Uterus (tissue), 4 donors: ENCODE data around the gene TUBB1. TPM values are rescaled to one million over a fixed set of nuclear protein-coding genes. Genes with fewer than 3 reads are reported as not detected.
A peak's percentile ranks its signal among the peaks of the same experiment; 100 is the strongest.

Source experiments
- DNase-seq, 2 donors: peaks; one replicate each; pipeline ENCODE4 v3.0.0-alpha.2; 2019 to 2020
- H3K27ac ChIP-seq, 2 donors: fragments of 200-600 bp; sonication (generic); 1 replicate in 1 of 2; 2 replicates in 1 of 2; pipeline ENCODE4 v1.5.1; 2016 to 2018
- H3K27me3 ChIP-seq, 2 donors: fragments of 200-600 bp; sonication (generic); one replicate each; pipeline ENCODE4 v1.5.1; 2018 to 2019; ENCODE audit warnings: control low read depth in 1 of 2
- H3K36me3 ChIP-seq, 2 donors: fragments of 200-600 bp; sonication (generic); one replicate each; pipeline ENCODE4 v1.5.1; 2019; ENCODE audit warnings: control low read depth in 1 of 2
- H3K4me1 ChIP-seq, 2 donors: fragments of 200-600 bp; sonication (generic); one replicate each; pipeline ENCODE4 v1.5.1; 2018 to 2019; ENCODE audit warnings: control low read depth in 1 of 2
- H3K4me3 ChIP-seq, 2 donors: fragments of 200-600 bp; sonication (generic); 1 replicate in 1 of 2; 2 replicates in 1 of 2; pipeline ENCODE4 v1.5.1; 2018 to 2019; ENCODE audit warnings: mild to moderate bottlenecking in 1 of 2
- H3K9me3 ChIP-seq, 2 donors: fragments of 200-600 bp; sonication (generic); one replicate each; pipeline ENCODE4 v1.5.1; 2019; ENCODE audit warnings: control low read depth in 1 of 2
- CTCF ChIP-seq, 4 experiments: fragments of 200-600 bp in 2 of 4; fragments of 450-650 bp in 2 of 4; sonication (generic) in 2 of 4; IDR thresholded peaks; one replicate each; pipeline ENCODE4 v1.5.1; 2016 to 2019; ENCODE audit warnings: antibody characterized with exemption in 4 of 4, mild to moderate bottlenecking in 2 of 4, moderate library complexity in 1 of 4
- POLR2A ChIP-seq, 2 donors: fragments of 450-650 bp; IDR thresholded peaks; one replicate each; pipeline ENCODE4 v1.6.1; 2016; ENCODE audit warnings: antibody characterized with exemption in 2 of 2, mild to moderate bottlenecking in 1 of 2, moderate library complexity in 1 of 2
- intact Hi-C: fragments of 100-400 bp; cut with DNase I; formaldehyde crosslinking; loops from one replicate; pipeline ENCODE4 v1.15.1; 2023; ENCODE audit warnings: low total_unique reads
- total RNA-seq, 4 donors: library from RNA; depleted of rRNA in 3 of 4; stranded (reverse); fragments of >200 nt in 3 of 4; gene quantifications; one replicate each; pipeline versions ENCODE4 v1.1.0 to v1.2.4, GENCODE V29; 2014 to 2023
- donor health status: DM: yes; HTN: yes; CAD: no.

Gene TUBB1
- total RNA-seq, 4 donors from 2014 or later, result 0.26 to 0.48 TPM; not detected in 2

DNA sequence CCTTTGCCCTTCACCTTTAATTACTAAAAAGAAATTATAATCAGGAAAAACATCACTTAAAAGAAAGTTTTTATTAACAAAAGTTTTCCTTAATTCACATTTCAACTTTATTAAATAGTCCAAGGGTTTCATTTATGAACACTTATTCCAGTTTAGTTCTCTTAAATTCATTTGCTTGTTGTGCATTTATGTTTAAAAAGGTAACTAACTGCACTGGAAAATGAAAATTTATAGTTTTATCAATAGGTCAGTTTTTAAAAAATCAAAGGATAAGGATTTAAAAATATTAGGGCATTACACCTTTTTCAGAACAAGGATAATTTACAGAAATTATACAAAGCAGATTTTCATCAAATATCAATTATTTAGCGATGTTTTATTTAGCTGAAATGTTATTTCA is 13.9 kb downstream of the TUBB1 start:
- intact Hi-C loops, result no loop called here
- peaks cover 0 to 5% of the 10 kb centered on the region in 2 donors for H3K4me1 ChIP-seq
- no peak for DNase-seq
- no peaks in the 10 kb centered on the region for H3K27me3 ChIP-seq
- H3K36me3 ChIP-seq, result no peaks in the 10 kb centered on the region
- H3K27ac ChIP-seq, result peak overlapping the region; percentile 83 to 88
- TF ChIP-seq CTCF (IDR thresholded peaks at IDR 0.05) (no peak), POLR2A (IDR thresholded peaks at IDR 0.05) (no peak)
- no peak overlapping the region for H3K4me3 ChIP-seq
- no peaks in the 10 kb centered on the region for H3K9me3 ChIP-seq

GRCh38 chr20:59033616-59034165 is 14.5 kb downstream of the TUBB1 start:
- no peak for TF ChIP-seq POLR2A (IDR thresholded peaks at IDR 0.05)
- TF ChIP-seq CTCF (IDR thresholded peaks at IDR 0.05), result no peak
- H3K27me3 ChIP-seq, result no peaks in the 10 kb centered on the region
- no peak overlapping the region for H3K4me3 ChIP-seq
- no peak overlapping the region for H3K27ac ChIP-seq
- intact Hi-C loops, result no loop called here
- no peaks in the 10 kb centered on the region for H3K9me3 ChIP-seq
- no peak for DNase-seq
- H3K36me3 ChIP-seq, result no peaks in the 10 kb centered on the region
- peaks cover 0 to 5% of the 10 kb centered on the region in 2 donors for H3K4me1 ChIP-seq

- DNase-seq, result no peak
- Histone ChIP-seq H3K4me1 (peaks cover 0 to 5% of the 10 kb centered on the region in 2 donors), H3K36me3 (no peaks in the 10 kb centered on the region), H3K9me3 (no peaks in the 10 kb centered on the region), H3K27me3 (no peaks in the 10 kb centered on the region), H3K4me3 (no peak overlapping the region), H3K27ac (no peak overlapping the region)
- intact Hi-C loops, result no loop called here
- TF ChIP-seq POLR2A (IDR thresholded peaks at IDR 0.05) (no peak), CTCF (IDR thresholded peaks at IDR 0.05) (no peak)
Observed at GRCh38 chr20:59035381-59035780, 16.2 kb downstream of the TUBB1 start.

DNA sequence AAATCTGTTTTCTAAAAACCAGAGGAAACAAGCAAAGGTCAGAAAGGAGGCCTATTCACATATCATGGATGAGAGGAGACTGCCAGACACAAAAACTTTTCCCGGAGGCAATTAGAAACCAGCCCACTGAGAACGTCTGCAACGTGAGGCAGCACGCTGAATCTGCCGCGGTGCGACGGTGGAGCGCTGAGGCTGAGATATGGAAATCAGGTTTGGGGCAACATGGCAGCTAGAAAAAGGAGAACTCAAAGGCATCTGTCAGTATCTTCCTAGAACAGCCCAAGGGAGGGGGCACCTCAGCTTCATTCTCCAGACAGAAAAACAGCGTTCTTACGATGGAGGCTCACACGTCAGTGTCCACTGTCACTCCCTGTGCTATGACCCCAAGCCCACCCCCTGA is 18.2 kb downstream of the TUBB1 start:
- no peaks in the 10 kb centered on the region for H3K4me1 ChIP-seq
- H3K27me3 ChIP-seq, result no peaks in the 10 kb centered on the region
- H3K4me3 ChIP-seq, result no peak overlapping the region
- intact Hi-C loops, result no loop called here
- H3K27ac ChIP-seq, result no peak overlapping the region
- TF ChIP-seq POLR2A (IDR thresholded peaks at IDR 0.05) (no peak), CTCF (IDR thresholded peaks at IDR 0.05) (no peak)
- H3K36me3 ChIP-seq, result no peaks in the 10 kb centered on the region
- H3K9me3 ChIP-seq, result no peaks in the 10 kb centered on the region
- DNase-seq, result no peak

DNA sequence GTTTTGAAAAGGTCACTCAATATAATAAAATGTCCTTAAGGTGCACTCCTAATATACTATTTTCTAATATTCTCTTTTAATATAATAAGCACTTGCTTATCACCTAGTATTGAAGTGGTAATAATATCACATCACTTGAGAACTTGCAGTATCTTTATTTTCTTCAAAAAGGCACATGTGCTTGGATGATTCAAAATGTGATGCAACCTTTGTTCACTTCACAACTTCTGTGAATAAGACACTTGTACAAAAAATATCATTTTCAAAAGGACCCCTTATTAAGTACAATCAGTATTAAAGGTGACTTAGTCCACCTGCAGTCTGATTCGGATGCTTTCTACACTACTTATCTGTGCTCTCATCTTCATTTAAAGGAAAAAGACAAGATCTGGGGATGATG is 20.0 kb downstream of the TUBB1 start:
- H3K27me3 ChIP-seq, result no peaks in the 10 kb centered on the region
- H3K9me3 ChIP-seq, result no peaks in the 10 kb centered on the region
- TF ChIP-seq POLR2A (IDR thresholded peaks at IDR 0.05), result no peak
- no peak for TF ChIP-seq CTCF (IDR thresholded peaks at IDR 0.05)
- H3K36me3 ChIP-seq, result no peaks in the 10 kb centered on the region
- H3K27ac ChIP-seq, result no peak overlapping the region
- H3K4me1 ChIP-seq, result no peaks in the 10 kb centered on the region
- intact Hi-C loops, result no loop called here
- no peak for DNase-seq
- H3K4me3 ChIP-seq, result no peak overlapping the region
